HCT116 (cell line): ENCODE data around the gene FLNC. TPM values are rescaled to one million over a fixed set of nuclear protein-coding genes. Genes with fewer than 3 reads are reported as not detected.

Experiments
- ATAC-seq: fragments of 200-7000 bp; cut with Tn5 transposase; 2 replicates; pipeline ENCODE4 v1.9.1; 2020; ENCODE audit warnings: mild to moderate bottlenecking, moderate library complexity
- BruUV-seq: library from RNA; stranded (reverse); fragments of 400-500 nt; replicated peaks from 2 replicates; lab custom pipeline; 2021; lab: Mats Ljungman, UMichigan
- CTCF ChIA-PET: fragments of 300-600 bp; sonication (Branson Sonifier 250); formaldehyde crosslinking; loops from one replicate; lab custom pipeline; 2021; ENCODE audit warnings: antibody characterized with exemption; lab: Charles Lee
- POLR2A ChIA-PET: fragments of 300-600, 350-600 bp; sonication (Branson Sonifier 250); formaldehyde crosslinking; loops from one replicate; lab custom pipeline; 2021; ENCODE audit warnings: antibody characterized with exemption; lab: Charles Lee
- RAD21 ChIA-PET, 2 experiments: fragments of 300-600 bp; sonication (Branson Sonifier 250); formaldehyde crosslinking; loops; one replicate each; lab custom pipeline; 2023; ENCODE audit warnings: low total read pairs in 2 of 2; ENCODE audit not compliant: uncharacterized antibody in 2 of 2, unreplicated experiment in 2 of 2, low non-redundant PET in 1 of 2; lab: Charles Lee
- DNase-seq: peaks from one replicate; pipeline ENCODE4 v3.0.0-alpha.2; 2010; ENCODE audit warnings: low read depth, low spot score
- H2AFZ ChIP-seq: fragments of 200-600 bp; shearing (Covaris generic), sonication (generic); 2 replicates; pipeline ENCODE4 v1.6.1; 2017; ENCODE audit warnings: low read depth, mixed run types, mixed read lengths, antibody characterized with exemption, low read length; ENCODE audit not compliant: poor library complexity, severe bottlenecking
- H3K27ac ChIP-seq: 2 replicates; pipeline ENCODE4 v1.5.1; 2012; ENCODE audit warnings: low read depth, low read length
- H3K27me3 ChIP-seq: fragments of 200-600 bp; sonication (generic); 2 replicates; pipeline ENCODE4 v1.6.1; 2016; ENCODE audit warnings: mixed run types, low read length, mixed read lengths; ENCODE audit not compliant: insufficient read depth
- H3K36me3 ChIP-seq, 2 experiments: fragments of 200-500 bp in 1 of 2; fragments of 200-600 bp in 1 of 2; sonication (Bioruptor generic) in 1 of 2; sonication (generic) in 1 of 2; 2 replicates each; pipeline versions ENCODE4 v1.5.1 to v1.6.1; 2014 to 2016; ENCODE audit warnings: low read length in 2 of 2, inconsistent platforms in 1 of 2, mixed read lengths in 1 of 2, mixed run types in 1 of 2; ENCODE audit not compliant: insufficient read depth in 2 of 2, control insufficient read depth in 1 of 2
- H3K4me1 ChIP-seq, 2 experiments: fragments of 200-600 bp in 1 of 2; sonication (generic) in 1 of 2; 2 replicates each; pipeline versions ENCODE4 v1.5.1 to v1.6.1; 2012 to 2017; ENCODE audit warnings: low read length in 2 of 2, inconsistent platforms in 1 of 2, mild to moderate bottlenecking in 1 of 2, mixed read lengths in 1 of 2, mixed run types in 1 of 2, moderate library complexity in 1 of 2; ENCODE audit not compliant: insufficient read depth in 2 of 2, control insufficient read depth in 1 of 2
- H3K4me2 ChIP-seq: fragments of 200-600 bp; sonication (generic); 2 replicates; pipeline ENCODE4 v1.6.1; 2017; ENCODE audit warnings: mixed run types, low read length, mixed read lengths
- H3K4me3 ChIP-seq, 2 experiments: fragments of 200-600 bp in 1 of 2; sonication (generic) in 1 of 2; replicated peaks in 1 of 2; 2 replicates each; pipeline ENCODE4 v1.5.1; 2011 to 2016; ENCODE audit warnings: low read length in 2 of 2, control low read depth in 1 of 2, low read depth in 1 of 2, mild to moderate bottlenecking in 1 of 2, mixed read lengths in 1 of 2, mixed run types in 1 of 2
- H3K79me2 ChIP-seq: fragments of 200-600 bp; sonication (generic); 2 replicates; pipeline ENCODE4 v1.6.1; 2017; ENCODE audit warnings: mild to moderate bottlenecking, mixed run types, low read length, moderate library complexity, mixed read lengths; ENCODE audit not compliant: insufficient read depth
- H3K9ac ChIP-seq: fragments of 200-600 bp; sonication (generic); 2 replicates; pipeline ENCODE4 v1.6.1; 2016; ENCODE audit warnings: low read length, mixed read lengths
- H3K9me2 ChIP-seq: fragments of 200-600 bp; sonication (generic), shearing (Covaris generic); 2 replicates; pipeline ENCODE4 v1.6.1; 2017; ENCODE audit warnings: mixed run types, mild to moderate bottlenecking, moderate library complexity; ENCODE audit not compliant: insufficient read depth
- H3K9me3 ChIP-seq, 2 experiments: fragments of 200-500 bp in 1 of 2; fragments of 200-600 bp in 1 of 2; sonication (Bioruptor generic) in 1 of 2; sonication (generic) in 1 of 2; 2 replicates each; pipeline ENCODE4 v1.6.1; 2014 to 2017; ENCODE audit warnings: low read length in 2 of 2, mixed read lengths in 2 of 2, inconsistent platforms in 1 of 2, low read depth in 1 of 2, mild to moderate bottlenecking in 1 of 2, mixed run types in 1 of 2, moderate library complexity in 1 of 2; ENCODE audit not compliant: control insufficient read depth in 1 of 2, insufficient read depth in 1 of 2
- H4K20me1 ChIP-seq: fragments of 200-600 bp; sonication (generic), shearing (Covaris generic); 2 replicates; pipeline ENCODE4 v1.6.1; 2017; ENCODE audit warnings: mixed run types, mild to moderate bottlenecking, moderate library complexity; ENCODE audit not compliant: insufficient read depth
- POLR2A ChIP-seq: IDR thresholded peaks from 2 replicates; pipeline ENCODE4 v1.7.0; 2011; ENCODE audit warnings: borderline replicate concordance; ENCODE audit not compliant: insufficient read depth, insufficient read length; ENCODE audit errors: extremely low read depth
- RAD21 ChIP-seq: IDR thresholded peaks from 2 replicates; pipeline ENCODE4 v1.6.1; 2012; ENCODE audit warnings: low read depth, mild to moderate bottlenecking
- TCF7L2 ChIP-seq: IDR thresholded peaks from 2 replicates; pipeline ENCODE4 v1.7.0; 2011; ENCODE audit warnings: borderline replicate concordance, inconsistent platforms; ENCODE audit not compliant: insufficient read depth, insufficient read length; ENCODE audit errors: extremely low read depth
- intact Hi-C: fragments of 100-400 bp; cut with micrococcal nuclease; formaldehyde crosslinking; loops from 2 replicates; pipeline ENCODE4 v1.10.0; 2022
- total RNA-seq: library from RNA; stranded (reverse); gene quantifications from one replicate; pipeline ENCODE4 v1.2.1, GENCODE V29; 2021; ENCODE audit not compliant: unreplicated experiment
- TF ChIP-seq, protein P1 (sequence below), 3 experiments: fragments of 200-600 bp in 1 of 3; sonication (generic) in 1 of 3; IDR thresholded peaks in 2 of 3; conservative IDR thresholded peaks in 1 of 3; 2 replicates each; pipeline ENCODE4 v1.5.1; 2012 to 2017; ENCODE audit warnings: low read depth in 2 of 3, low read length in 2 of 3, antibody characterized with exemption in 1 of 3, borderline replicate concordance in 1 of 3, control low read depth in 1 of 3, mild to moderate bottlenecking in 1 of 3, mixed read lengths in 1 of 3, mixed run types in 1 of 3, moderate library complexity in 1 of 3; ENCODE audit not compliant: insufficient read depth in 1 of 3

The FLNC gene
- total RNA-seq, 1 experiment from 2014 or later, result 42.8 TPM

DNA sequence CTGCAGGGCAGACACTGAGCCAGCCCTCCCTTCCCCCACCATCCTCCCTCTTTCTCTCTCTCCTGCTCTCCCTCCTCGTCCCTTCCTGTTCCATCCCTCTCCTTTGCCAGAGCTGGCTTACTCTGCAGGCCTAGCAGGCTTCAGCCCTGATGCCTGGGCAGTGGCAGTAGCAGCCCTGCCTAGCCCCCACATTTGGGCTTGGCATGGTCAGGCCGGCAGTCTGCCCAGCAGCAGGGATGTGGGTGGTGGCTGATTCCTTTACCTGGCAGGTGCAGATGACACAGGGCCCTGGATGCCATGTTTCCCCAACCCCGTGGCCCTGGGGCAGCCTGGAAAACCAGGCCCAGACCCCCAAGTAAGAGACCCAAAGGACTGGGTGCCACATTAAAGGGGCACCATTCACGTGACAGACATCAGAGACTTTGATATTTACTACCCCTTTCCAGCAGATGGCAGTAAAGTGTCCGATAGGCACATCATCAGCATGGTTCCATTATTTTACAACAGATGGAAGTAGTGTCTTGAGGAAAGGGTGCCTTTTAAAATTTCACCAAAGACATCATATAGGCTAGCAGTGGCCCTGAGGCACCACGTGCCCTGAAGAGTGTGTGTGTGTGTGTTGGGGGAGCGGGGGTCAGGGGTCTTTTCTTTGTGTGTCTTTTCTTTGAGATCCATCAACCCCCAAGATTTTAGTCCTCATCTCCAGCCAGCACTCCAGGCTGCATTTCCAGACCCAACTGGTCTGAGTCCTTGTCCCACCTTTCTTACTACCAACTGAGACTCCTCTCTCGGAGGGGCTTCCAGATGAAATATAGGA is 74.4 kb downstream of the FLNC start:
- Histone ChIP-seq H3K4me1 (peaks cover 7 to 27% of the 10 kb centered on the region in 2 experiments), H3K9ac (no peak overlapping the region), H3K27me3 (no peaks in the 10 kb centered on the region), H3K27ac (no peak overlapping the region), H3K9me3 (no peaks in the 10 kb centered on the region), H3K4me2 (peak overlapping the region; percentile 46), H3K4me3 (no peak overlapping the region), H2AFZ (peak overlapping the region; percentile 95), H4K20me1 (no peaks in the 10 kb centered on the region), H3K9me2 (no peaks in the 10 kb centered on the region), H3K79me2 (no peaks in the 10 kb centered on the region), H3K36me3 (no peaks in the 10 kb centered on the region)
- TF ChIP-seq RAD21 (peak; percentile 79), POLR2A (no peak), TCF7L2 (peak; percentile 87)
- TF ChIP-seq, protein P1, sequence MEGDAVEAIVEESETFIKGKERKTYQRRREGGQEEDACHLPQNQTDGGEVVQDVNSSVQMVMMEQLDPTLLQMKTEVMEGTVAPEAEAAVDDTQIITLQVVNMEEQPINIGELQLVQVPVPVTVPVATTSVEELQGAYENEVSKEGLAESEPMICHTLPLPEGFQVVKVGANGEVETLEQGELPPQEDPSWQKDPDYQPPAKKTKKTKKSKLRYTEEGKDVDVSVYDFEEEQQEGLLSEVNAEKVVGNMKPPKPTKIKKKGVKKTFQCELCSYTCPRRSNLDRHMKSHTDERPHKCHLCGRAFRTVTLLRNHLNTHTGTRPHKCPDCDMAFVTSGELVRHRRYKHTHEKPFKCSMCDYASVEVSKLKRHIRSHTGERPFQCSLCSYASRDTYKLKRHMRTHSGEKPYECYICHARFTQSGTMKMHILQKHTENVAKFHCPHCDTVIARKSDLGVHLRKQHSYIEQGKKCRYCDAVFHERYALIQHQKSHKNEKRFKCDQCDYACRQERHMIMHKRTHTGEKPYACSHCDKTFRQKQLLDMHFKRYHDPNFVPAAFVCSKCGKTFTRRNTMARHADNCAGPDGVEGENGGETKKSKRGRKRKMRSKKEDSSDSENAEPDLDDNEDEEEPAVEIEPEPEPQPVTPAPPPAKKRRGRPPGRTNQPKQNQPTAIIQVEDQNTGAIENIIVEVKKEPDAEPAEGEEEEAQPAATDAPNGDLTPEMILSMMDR (IDR thresholded peaks at IDR 0.05 in 2 of 3, conservative IDR thresholded peaks at IDR 0.05 in 1 of 3; ENCODE audit: borderline replicate concordance in 1 of 3, insufficient read depth in 1 of 3, low read depth in 2 of 3, low read length in 2 of 3), result peak; percentile 63 to 82 (median 76)
- intact Hi-C loops, result loop anchor here (1.0 to 2.0 kb wide), 2 partner anchors 187 to 306 kb away; no protein-coding TSS in a partner anchor
- CTCF ChIA-PET, result interaction anchor here (2.1 kb wide), 1 partner anchor 21 kb away, joined by 4 read pairs; no protein-coding TSS in a partner anchor
- RAD21 ChIA-PET, result no interaction called here
- DNase-seq, result peak; percentile 52
- POLR2A ChIA-PET, result no interaction called here
- ATAC-seq, result peak; percentile 78
- BruUV-seq, result no TSS peak
